Keratinocyte (primary cell): ENCODE data around the gene HSF5.

Source experiments
- EZH2 ChIP-seq: IDR thresholded peaks from one replicate; pipeline ENCODE4 v1.6.1; 2012; ENCODE audit warnings: inconsistent platforms, mild to moderate bottlenecking, low read length, moderate library complexity
- TF ChIP-seq, protein P1 (sequence below), 3 experiments: IDR thresholded peaks in 1 of 3; conservative IDR thresholded peaks in 1 of 3; optimal IDR thresholded peaks in 1 of 3; 2 replicates in 2 of 3; 3 replicates in 1 of 3; pipeline versions ENCODE3 to v1.5.1; 2011; ENCODE audit warnings: low read length in 3 of 3, mild to moderate bottlenecking in 3 of 3, moderate library complexity in 2 of 3, control low read depth in 1 of 3, inconsistent platforms in 1 of 3; ENCODE audit not compliant: insufficient read depth in 2 of 3; ENCODE audit errors: extremely low read depth in 1 of 3

DNA sequence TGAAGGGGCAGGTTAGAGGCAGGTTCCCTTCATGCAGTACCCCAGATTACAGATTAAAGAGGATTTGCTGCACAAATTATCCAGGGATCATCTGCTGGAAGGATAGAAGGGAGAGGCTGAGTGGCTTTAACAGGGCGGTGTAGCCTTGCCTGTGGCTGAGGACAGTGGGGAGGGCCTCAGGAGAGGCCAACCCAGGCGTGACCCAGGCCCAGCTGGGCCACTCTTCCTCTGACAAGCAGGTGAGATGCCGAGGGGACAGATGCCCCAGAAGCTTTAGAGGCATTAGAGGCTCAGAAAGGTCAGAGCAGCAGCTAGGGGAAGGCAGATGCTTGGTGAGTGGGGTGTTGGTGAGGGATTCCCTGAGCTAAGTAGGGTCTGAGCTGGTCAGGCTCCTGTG, 44.3 kb upstream of the HSF5 start:
- TF ChIP-seq, protein P1, sequence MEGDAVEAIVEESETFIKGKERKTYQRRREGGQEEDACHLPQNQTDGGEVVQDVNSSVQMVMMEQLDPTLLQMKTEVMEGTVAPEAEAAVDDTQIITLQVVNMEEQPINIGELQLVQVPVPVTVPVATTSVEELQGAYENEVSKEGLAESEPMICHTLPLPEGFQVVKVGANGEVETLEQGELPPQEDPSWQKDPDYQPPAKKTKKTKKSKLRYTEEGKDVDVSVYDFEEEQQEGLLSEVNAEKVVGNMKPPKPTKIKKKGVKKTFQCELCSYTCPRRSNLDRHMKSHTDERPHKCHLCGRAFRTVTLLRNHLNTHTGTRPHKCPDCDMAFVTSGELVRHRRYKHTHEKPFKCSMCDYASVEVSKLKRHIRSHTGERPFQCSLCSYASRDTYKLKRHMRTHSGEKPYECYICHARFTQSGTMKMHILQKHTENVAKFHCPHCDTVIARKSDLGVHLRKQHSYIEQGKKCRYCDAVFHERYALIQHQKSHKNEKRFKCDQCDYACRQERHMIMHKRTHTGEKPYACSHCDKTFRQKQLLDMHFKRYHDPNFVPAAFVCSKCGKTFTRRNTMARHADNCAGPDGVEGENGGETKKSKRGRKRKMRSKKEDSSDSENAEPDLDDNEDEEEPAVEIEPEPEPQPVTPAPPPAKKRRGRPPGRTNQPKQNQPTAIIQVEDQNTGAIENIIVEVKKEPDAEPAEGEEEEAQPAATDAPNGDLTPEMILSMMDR (optimal IDR thresholded peaks at IDR 0.05 in 1 of 3, IDR thresholded peaks at IDR 0.05 in 1 of 3, conservative IDR thresholded peaks at IDR 0.05 in 1 of 3; ENCODE audit: extremely low read depth in 1 of 3, insufficient read depth in 2 of 3, low read length in 3 of 3) = no peak
- no peak for TF ChIP-seq EZH2
